Parathyroid adenoma (tissue), 2 donors: ENCODE data around the gene ENTHD1.

Source experiments
- H2AFZ ChIP-seq: fragments of 300-600 bp; sonication (generic); one replicate; pipeline ENCODE4 v1.7.0; 2017; ENCODE audit warnings: antibody characterized with exemption, mild to moderate bottlenecking
- H3K27ac ChIP-seq: fragments of 300-600 bp; sonication (generic); one replicate; pipeline ENCODE4 v1.7.0; 2017
- H3K27me3 ChIP-seq: fragments of 300-600 bp; sonication (generic); one replicate; pipeline ENCODE4 v1.7.0; 2017; ENCODE audit warnings: low read length; ENCODE audit not compliant: control insufficient read depth, insufficient read depth
- H3K36me3 ChIP-seq: fragments of 300-600 bp; sonication (generic); one replicate; pipeline ENCODE4 v1.7.0; 2017; ENCODE audit warnings: low read length; ENCODE audit not compliant: control insufficient read depth, insufficient read depth
- H3K4me1 ChIP-seq: fragments of 300-600 bp; sonication (generic); one replicate; pipeline ENCODE4 v1.7.0; 2017; ENCODE audit warnings: control low read depth
- H3K4me2 ChIP-seq: fragments of 300-600 bp; sonication (generic); one replicate; pipeline ENCODE4 v1.7.0; 2017; ENCODE audit warnings: low read length
- H3K4me3 ChIP-seq: fragments of 300-600 bp; sonication (generic); one replicate; pipeline ENCODE4 v1.7.0; 2017; ENCODE audit warnings: low read depth, low read length
- H3K79me2 ChIP-seq: fragments of 300-600 bp; sonication (generic); one replicate; pipeline ENCODE4 v1.7.0; 2017; ENCODE audit warnings: control low read depth
- H3K9ac ChIP-seq: fragments of 300-600 bp; sonication (generic); one replicate; pipeline ENCODE4 v1.7.0; 2017; ENCODE audit warnings: mild to moderate bottlenecking
- H3K9me3 ChIP-seq: fragments of 300-600 bp; sonication (generic); one replicate; pipeline ENCODE4 v1.7.0; 2017; ENCODE audit warnings: low read length; ENCODE audit not compliant: control insufficient read depth
- TF ChIP-seq, protein P1 (sequence below): fragments of 300-600 bp; sonication (generic); IDR thresholded peaks from one replicate; pipeline ENCODE4 v1.7.0; 2017; ENCODE audit warnings: antibody characterized with exemption, mild to moderate bottlenecking
- donor health status: primary hyperparathyroidism.

The ENTHD1 gene

GRCh38 chr22:39845529-39845928 lies 48.0 kb downstream of the ENTHD1 start:
- Histone ChIP-seq H3K36me3 (no peaks in the 10 kb centered on the region), H3K9ac (no peak overlapping the region), H3K4me3 (no peak overlapping the region), H3K4me1 (no peaks in the 10 kb centered on the region), H3K27me3 (no peaks in the 10 kb centered on the region), H2AFZ (no peak overlapping the region), H3K9me3 (no peaks in the 10 kb centered on the region), H3K27ac (no peak overlapping the region), H3K4me2 (no peak overlapping the region), H3K79me2 (no peaks in the 10 kb centered on the region)
- TF ChIP-seq, protein P1, sequence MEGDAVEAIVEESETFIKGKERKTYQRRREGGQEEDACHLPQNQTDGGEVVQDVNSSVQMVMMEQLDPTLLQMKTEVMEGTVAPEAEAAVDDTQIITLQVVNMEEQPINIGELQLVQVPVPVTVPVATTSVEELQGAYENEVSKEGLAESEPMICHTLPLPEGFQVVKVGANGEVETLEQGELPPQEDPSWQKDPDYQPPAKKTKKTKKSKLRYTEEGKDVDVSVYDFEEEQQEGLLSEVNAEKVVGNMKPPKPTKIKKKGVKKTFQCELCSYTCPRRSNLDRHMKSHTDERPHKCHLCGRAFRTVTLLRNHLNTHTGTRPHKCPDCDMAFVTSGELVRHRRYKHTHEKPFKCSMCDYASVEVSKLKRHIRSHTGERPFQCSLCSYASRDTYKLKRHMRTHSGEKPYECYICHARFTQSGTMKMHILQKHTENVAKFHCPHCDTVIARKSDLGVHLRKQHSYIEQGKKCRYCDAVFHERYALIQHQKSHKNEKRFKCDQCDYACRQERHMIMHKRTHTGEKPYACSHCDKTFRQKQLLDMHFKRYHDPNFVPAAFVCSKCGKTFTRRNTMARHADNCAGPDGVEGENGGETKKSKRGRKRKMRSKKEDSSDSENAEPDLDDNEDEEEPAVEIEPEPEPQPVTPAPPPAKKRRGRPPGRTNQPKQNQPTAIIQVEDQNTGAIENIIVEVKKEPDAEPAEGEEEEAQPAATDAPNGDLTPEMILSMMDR, result no peak

DNA sequence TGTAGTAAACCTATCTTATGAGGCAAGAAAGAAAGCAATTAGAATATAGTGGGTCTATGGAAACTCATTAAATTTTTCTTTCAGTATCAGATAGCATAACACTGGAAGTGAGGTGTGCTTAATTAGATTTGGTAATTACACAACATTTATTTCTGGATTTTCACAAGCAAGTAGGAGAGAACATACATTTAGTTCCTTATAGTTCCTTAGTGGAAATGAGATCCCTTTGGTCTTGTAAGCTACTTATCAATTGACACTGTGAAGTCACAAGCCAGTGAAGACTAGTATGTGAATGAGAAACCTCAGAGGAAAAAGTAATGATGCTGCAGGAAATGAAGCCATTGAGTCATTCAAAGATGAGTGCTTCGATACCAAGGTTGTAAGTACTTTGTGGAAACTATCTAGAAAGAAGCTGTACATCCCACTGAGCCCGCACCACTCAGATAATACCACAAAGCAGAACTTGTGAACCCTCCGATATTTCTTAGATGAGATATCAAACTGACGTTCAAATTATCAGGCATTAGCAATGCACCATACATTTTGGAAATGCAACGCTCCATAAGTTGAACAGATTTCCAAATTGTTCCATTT lies 53.5 kb downstream of the ENTHD1 start:
- no peak overlapping the region for H3K9ac ChIP-seq

DNA sequence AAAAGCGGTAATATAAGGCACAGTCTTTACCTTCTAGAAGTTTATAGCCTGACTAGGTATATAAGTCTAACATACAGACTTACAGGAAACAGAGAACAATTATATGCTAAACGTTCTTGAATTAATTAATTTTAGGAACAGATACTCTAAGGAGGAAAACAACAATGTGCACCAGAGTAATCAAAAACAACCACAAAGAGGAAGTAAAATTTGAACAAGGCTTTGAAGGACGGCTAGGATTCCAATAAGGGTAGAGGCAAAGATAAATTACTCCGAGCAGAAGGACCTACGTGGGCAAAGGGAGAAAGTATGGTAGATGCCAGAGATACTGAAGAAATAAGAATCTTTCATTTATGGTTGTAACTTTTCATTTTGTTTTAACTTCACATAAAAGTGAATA lies 54.4 kb downstream of the ENTHD1 start:
- H3K4me3 ChIP-seq, result no peak overlapping the region
- H3K9me3 ChIP-seq, result no peaks in the 10 kb centered on the region
- no peaks in the 10 kb centered on the region for H3K36me3 ChIP-seq
- H2AFZ ChIP-seq, result no peak overlapping the region
- no peaks in the 10 kb centered on the region for H3K4me1 ChIP-seq
- H3K27ac ChIP-seq, result no peak overlapping the region
- H3K4me2 ChIP-seq, result no peak overlapping the region
- H3K27me3 ChIP-seq, result no peaks in the 10 kb centered on the region
- H3K9ac ChIP-seq, result no peak overlapping the region
- TF ChIP-seq, protein P1, result no peak
- no peaks in the 10 kb centered on the region for H3K79me2 ChIP-seq

More for the DNA sequence above, 53.5 kb downstream of the ENTHD1 start:
- Histone ChIP-seq H3K36me3 (no peaks in the 10 kb centered on the region), H2AFZ (no peak overlapping the region), H3K4me2 (no peak overlapping the region), H3K27ac (no peak overlapping the region), H3K4me1 (no peaks in the 10 kb centered on the region), H3K27me3 (no peaks in the 10 kb centered on the region), H3K9me3 (no peaks in the 10 kb centered on the region), H3K79me2 (no peaks in the 10 kb centered on the region), H3K4me3 (no peak overlapping the region)
- TF ChIP-seq, protein P1, result no peak

DNA sequence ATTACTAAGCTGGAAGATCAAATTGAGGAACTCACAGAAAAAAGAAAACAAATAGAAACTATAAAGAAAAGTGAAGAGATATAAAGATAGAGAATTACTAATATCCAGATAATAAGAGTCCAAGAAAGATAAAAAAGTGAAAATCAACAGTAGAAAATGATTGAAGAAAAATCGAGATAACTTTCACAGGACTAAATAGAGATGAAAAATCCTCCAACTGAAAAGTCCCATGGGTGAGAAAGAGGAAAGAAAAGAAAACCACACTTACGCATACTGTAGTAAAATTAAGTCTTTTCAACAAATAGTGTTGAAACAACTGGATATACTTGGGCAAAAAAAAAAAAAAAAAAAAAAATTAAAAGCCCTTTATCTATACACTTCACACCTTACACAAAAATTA lies 60.0 kb downstream of the ENTHD1 start:
- TF ChIP-seq, protein P1, result no peak
- Histone ChIP-seq H3K4me3 (no peak overlapping the region), H3K4me2 (no peak overlapping the region), H3K36me3 (no peaks in the 10 kb centered on the region), H3K27me3 (no peaks in the 10 kb centered on the region), H3K4me1 (no peaks in the 10 kb centered on the region), H3K9me3 (no peaks in the 10 kb centered on the region), H3K9ac (no peak overlapping the region), H3K79me2 (no peaks in the 10 kb centered on the region), H2AFZ (no peak overlapping the region), H3K27ac (no peak overlapping the region)

- Histone ChIP-seq H3K9ac (no peak overlapping the region), H3K79me2 (no peaks in the 10 kb centered on the region), H3K27ac (no peak overlapping the region), H2AFZ (no peak overlapping the region), H3K36me3 (no peaks in the 10 kb centered on the region), H3K4me2 (no peak overlapping the region), H3K4me1 (no peaks in the 10 kb centered on the region), H3K27me3 (no peaks in the 10 kb centered on the region), H3K9me3 (no peaks in the 10 kb centered on the region), H3K4me3 (no peak overlapping the region)
- TF ChIP-seq, protein P1, result no peak
Observed at GRCh38 chr22:39833093-39833492, 60.5 kb downstream of the ENTHD1 start.
